ENCODE measurements around the gene STK11IP.

DNA sequence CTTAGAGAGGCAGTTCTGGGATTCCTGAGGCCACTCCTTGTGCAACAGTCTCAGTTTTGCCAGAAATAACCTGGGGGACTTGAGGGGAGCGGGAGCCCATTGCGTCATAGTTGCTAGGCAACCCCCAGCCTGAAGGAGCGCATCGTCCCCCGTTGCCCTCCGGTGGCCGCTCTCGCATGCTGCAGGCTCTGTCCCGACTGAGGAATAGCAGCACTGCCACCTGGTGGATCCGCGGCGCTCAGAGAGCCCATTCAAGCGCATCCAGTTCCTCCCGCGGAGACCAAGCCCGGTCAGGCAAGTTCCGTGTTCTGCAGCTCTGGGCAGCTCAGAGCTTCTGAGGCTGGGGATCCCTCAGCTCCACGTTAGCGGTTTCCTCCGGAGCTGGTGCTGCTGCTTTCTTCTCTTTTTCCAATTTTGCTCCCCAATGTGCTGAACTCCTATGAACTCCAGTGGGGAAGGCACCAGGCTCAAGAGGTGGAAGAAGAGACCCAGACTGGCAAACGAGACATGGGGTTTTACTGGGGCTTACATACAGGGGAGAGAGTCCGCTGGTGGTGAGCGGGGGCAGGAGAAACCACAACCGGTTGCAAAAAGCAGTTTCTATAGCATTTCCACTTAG is 44.9 kb downstream of the STK11IP start:
- TF ChIP-seq, protein P1, sequence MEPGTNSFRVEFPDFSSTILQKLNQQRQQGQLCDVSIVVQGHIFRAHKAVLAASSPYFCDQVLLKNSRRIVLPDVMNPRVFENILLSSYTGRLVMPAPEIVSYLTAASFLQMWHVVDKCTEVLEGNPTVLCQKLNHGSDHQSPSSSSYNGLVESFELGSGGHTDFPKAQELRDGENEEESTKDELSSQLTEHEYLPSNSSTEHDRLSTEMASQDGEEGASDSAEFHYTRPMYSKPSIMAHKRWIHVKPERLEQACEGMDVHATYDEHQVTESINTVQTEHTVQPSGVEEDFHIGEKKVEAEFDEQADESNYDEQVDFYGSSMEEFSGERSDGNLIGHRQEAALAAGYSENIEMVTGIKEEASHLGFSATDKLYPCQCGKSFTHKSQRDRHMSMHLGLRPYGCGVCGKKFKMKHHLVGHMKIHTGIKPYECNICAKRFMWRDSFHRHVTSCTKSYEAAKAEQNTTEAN (CRISPR knock-in tag; conservative IDR thresholded peaks at IDR 0.05), result no peak; the same call in 1 of the 2 replicates
- TF ChIP-seq PAX8 (CRISPR knock-in tag; IDR thresholded peaks at IDR 0.05; ENCODE audit: borderline replicate concordance), result no peak
- no peak; the same call in 1 of the 2 replicates for TF ChIP-seq MAFF (IDR thresholded peaks at IDR 0.05; ENCODE audit: low read depth, low read length)
- TF ChIP-seq ZNF337 (CRISPR knock-in tag; IDR thresholded peaks at IDR 0.05; ENCODE audit: borderline replicate concordance, low read depth), result no peak
- no peak for TF ChIP-seq ZNF101 (CRISPR knock-in tag; IDR thresholded peaks at IDR 0.05; ENCODE audit: borderline replicate concordance, low read depth)
- TF ChIP-seq HOXA5 (CRISPR knock-in tag; IDR thresholded peaks at IDR 0.05), result peak; percentile 94; the same call in 1 of the 2 replicates
- TF ChIP-seq NR3C1 (CRISPR knock-in tag; IDR thresholded peaks at IDR 0.05), result no peak
- no peak for TF ChIP-seq HOXA7 (CRISPR knock-in tag; IDR thresholded peaks at IDR 0.05)
- TF ChIP-seq, protein P2, sequence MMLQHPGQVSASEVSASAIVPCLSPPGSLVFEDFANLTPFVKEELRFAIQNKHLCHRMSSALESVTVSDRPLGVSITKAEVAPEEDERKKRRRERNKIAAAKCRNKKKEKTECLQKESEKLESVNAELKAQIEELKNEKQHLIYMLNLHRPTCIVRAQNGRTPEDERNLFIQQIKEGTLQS (CRISPR knock-in tag; IDR thresholded peaks at IDR 0.05), result peak; percentile 83
- TF ChIP-seq, protein P3, sequence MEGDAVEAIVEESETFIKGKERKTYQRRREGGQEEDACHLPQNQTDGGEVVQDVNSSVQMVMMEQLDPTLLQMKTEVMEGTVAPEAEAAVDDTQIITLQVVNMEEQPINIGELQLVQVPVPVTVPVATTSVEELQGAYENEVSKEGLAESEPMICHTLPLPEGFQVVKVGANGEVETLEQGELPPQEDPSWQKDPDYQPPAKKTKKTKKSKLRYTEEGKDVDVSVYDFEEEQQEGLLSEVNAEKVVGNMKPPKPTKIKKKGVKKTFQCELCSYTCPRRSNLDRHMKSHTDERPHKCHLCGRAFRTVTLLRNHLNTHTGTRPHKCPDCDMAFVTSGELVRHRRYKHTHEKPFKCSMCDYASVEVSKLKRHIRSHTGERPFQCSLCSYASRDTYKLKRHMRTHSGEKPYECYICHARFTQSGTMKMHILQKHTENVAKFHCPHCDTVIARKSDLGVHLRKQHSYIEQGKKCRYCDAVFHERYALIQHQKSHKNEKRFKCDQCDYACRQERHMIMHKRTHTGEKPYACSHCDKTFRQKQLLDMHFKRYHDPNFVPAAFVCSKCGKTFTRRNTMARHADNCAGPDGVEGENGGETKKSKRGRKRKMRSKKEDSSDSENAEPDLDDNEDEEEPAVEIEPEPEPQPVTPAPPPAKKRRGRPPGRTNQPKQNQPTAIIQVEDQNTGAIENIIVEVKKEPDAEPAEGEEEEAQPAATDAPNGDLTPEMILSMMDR (CRISPR knock-in tag; IDR thresholded peaks at IDR 0.05), result peak; percentile 100
- TF ChIP-seq ZNF3 (CRISPR knock-in tag; IDR thresholded peaks at IDR 0.05), result peak; percentile 42; the same call in 1 of the 2 replicates
- TF ChIP-seq ZNF780A (CRISPR knock-in tag; IDR thresholded peaks at IDR 0.05), result no peak
- TF ChIP-seq, protein P4, sequence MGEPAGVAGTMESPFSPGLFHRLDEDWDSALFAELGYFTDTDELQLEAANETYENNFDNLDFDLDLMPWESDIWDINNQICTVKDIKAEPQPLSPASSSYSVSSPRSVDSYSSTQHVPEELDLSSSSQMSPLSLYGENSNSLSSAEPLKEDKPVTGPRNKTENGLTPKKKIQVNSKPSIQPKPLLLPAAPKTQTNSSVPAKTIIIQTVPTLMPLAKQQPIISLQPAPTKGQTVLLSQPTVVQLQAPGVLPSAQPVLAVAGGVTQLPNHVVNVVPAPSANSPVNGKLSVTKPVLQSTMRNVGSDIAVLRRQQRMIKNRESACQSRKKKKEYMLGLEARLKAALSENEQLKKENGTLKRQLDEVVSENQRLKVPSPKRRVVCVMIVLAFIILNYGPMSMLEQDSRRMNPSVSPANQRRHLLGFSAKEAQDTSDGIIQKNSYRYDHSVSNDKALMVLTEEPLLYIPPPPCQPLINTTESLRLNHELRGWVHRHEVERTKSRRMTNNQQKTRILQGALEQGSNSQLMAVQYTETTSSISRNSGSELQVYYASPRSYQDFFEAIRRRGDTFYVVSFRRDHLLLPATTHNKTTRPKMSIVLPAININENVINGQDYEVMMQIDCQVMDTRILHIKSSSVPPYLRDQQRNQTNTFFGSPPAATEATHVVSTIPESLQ (CRISPR knock-in tag; conservative IDR thresholded peaks at IDR 0.05), result no peak

Measured in HepG2 (cell line).